GM10266 (cell line): Measurements from ENCODE around the gene NDUFAF2.
"Not testable (repeated sequence)": the region's sequence is repeated elsewhere in the genome, so short reads cannot be mapped to it uniquely, and the experiment has no call there.

Experiments
- DNase-seq: peaks from one replicate; pipeline ENCODE4 v3.0.0; 2012; ENCODE audit errors: extremely low spot score
- TF ChIP-seq, protein P1 (sequence below): IDR thresholded peaks from 2 replicates; pipeline ENCODE4 v1.5.1; 2012; ENCODE audit warnings: mild to moderate bottlenecking, low read depth; ENCODE audit not compliant: control insufficient read depth, insufficient read depth; ENCODE audit errors: missing control alignments

Gene NDUFAF2

DNA sequence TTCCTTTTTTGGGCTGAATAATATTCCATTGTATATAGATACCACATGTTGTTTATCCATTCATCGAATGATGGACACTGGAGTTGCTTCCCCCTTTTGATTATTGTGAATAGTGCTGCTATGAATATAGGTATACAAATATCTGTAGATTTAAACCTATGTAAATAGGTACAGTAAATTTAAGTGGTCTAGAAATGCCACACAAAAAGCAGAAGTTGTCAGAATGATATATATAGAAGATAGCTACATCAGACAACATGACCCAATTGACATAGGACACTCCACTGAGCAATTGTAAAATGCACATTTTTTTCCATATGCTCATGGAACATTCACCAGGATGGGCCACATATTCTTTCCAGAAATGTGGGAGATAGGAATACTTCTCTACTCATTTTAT, 139.7 kb downstream of the NDUFAF2 start:
- DNase-seq, result no peak
- TF ChIP-seq, protein P1, sequence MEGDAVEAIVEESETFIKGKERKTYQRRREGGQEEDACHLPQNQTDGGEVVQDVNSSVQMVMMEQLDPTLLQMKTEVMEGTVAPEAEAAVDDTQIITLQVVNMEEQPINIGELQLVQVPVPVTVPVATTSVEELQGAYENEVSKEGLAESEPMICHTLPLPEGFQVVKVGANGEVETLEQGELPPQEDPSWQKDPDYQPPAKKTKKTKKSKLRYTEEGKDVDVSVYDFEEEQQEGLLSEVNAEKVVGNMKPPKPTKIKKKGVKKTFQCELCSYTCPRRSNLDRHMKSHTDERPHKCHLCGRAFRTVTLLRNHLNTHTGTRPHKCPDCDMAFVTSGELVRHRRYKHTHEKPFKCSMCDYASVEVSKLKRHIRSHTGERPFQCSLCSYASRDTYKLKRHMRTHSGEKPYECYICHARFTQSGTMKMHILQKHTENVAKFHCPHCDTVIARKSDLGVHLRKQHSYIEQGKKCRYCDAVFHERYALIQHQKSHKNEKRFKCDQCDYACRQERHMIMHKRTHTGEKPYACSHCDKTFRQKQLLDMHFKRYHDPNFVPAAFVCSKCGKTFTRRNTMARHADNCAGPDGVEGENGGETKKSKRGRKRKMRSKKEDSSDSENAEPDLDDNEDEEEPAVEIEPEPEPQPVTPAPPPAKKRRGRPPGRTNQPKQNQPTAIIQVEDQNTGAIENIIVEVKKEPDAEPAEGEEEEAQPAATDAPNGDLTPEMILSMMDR, result no peak

DNA sequence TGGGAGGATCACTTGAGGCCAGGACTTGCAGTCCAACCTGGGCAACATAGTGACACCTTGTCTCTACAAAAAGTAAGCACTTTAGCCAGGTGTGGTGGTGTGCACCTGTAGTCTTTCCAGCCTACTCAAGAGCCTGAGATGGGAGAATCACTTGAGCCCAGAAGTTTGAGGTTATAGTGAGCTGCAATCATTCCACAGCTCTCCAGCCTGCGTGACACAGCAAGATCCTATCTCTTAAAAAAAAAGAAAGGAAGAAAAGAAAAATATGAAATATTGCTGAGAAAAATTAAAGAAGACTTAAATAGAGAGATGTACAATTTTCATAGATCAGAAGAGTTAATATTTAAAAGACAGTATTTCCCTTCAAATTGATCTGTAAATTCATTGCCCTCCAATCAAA, 140.9 kb downstream of the NDUFAF2 start:
- TF ChIP-seq, protein P1, result no peak
- DNase-seq, result no peak

DNA sequence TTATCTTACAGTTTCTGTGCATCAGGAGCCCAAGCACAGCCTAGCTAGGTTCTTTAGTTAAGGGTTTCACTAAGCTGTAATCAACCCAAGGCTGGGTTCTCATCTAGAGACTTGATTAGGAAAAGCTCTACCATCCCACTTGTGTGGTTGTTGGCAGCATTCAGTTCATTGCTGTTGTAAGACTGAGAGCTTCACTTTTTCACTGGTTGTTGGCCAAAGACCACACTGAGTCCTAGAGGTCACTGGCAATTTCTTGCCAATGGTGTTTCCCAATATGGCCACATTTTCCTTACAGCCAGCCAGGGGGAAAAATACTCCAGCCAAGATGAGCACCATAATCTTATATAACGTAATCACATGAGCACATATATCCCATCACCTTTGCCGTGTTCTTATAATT, 142.9 kb downstream of the NDUFAF2 start:
- TF ChIP-seq, protein P1, result no peak

DNA sequence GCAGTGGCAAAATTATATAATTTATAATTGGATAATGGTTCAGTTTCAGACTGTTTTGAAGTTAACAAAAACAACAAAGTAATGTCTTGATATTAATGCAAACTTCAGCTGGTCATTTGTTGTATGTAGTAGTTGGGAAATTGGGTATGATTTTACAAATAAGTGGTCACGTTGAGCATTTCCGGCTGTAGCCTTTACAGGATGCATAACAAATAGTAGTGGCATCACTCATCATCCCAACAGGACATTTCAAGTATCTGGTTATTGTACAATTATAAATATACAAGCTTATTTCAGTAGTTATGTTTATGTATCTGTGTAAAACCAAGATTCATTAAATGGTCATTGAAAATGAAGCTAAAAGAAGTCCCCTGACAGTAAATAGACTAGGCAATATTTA, 144.3 kb downstream of the NDUFAF2 start:
- TF ChIP-seq, protein P1, result no peak
- DNase-seq, result no peak

More for the DNA sequence above, 142.9 kb downstream of the NDUFAF2 start:
- no peak for DNase-seq

DNA sequence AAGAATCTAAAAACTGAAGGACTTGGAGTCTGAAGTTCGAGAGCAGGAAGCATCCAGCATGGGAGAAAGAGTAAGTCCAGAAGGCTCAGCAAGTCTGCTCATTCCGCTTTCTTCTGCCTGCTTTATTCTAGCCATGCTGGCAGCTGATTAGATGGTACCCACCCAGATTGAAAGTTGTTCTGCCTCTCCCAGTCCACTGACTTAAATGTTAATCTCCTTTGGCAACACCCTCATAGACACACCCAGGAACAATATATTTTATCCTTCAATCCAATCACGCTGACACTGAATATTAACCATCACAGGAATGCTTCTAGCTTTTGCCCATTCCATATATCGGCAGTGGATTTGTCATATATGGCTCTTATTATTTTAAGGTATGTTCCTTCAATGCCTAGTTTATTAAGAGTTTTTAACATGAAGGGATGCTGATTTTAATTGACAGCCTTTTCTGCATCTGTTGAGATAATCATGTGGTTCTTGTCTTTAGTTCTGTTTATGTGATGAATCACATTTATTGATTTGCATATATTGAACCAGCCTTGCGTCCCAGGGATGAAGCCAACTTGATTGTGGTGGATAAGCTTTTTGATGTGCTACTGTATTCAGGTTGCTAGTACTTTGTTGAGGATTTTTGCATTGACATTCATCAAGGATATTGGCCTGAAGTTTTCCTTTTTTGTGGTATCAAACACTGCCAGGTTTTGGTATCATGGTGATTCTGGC, 148.2 kb downstream of the NDUFAF2 start:
- not testable (repeated sequence) for DNase-seq

DNA sequence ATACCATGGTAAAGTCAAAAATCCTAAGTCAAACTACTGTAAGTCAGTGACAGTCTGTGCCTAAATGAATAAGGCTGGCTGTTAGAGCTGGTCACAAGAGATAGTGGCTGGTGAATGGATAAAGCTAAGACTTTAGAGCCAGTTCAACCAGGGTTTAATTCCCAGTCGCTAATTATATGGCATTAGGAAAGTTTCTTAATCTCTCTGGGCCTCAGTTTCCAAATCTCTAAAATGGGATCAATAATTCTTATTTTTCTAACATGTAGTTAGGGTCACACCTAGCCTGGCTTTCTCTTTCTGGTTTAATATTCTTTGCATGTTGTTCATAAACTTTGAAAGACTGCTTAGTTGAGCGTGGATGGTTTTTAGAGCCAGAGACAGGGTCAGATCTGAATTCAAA, 152.5 kb downstream of the NDUFAF2 start:
- no peak for DNase-seq
- TF ChIP-seq, protein P1, result no peak

DNA sequence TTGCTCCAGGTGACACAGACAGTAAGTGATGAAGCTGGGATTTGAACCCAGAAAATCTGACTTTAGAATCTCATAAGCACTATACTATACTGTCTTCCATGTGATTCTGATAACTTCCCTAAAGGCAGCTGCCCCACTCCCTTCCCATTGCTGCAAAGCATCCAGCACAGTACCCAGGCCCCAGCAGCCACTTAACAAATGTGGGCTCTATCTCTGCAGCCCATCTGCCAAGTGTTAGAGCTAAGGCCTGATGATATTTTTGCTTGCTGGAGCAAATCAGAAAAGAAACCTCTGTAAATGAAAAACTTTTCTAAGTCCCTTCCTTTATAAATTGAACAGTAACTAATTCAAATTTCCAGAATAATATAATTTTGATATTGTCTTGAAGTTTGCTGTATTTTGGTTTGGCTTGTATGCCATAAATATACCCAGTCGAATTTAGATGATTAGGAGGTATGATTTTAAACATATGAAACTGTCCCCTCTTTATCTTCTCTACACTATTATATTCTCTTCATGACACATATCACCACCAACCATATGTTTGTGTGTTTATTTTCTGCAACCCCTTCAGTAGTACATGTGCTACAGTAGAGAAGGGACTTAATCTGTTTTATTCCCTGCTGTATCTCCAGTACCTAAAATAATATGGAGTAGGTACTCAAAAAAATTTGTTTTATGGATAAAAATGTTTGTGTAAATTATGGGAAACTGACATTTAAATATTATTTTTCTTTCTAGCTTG, 153.4 kb downstream of the NDUFAF2 start:
- no peak for DNase-seq
- TF ChIP-seq, protein P1, result no peak
